ENCODE results near the gene LRRC8E.
"Not testable (repeated sequence)": the region's sequence is repeated elsewhere in the genome, so short reads cannot be mapped to it uniquely, and the experiment has no call there.

Gene LRRC8E

GRCh38 chr19:7910321-7911161 lies 22.2 kb downstream of the LRRC8E start:
- DNase-seq, result no peak

DNA sequence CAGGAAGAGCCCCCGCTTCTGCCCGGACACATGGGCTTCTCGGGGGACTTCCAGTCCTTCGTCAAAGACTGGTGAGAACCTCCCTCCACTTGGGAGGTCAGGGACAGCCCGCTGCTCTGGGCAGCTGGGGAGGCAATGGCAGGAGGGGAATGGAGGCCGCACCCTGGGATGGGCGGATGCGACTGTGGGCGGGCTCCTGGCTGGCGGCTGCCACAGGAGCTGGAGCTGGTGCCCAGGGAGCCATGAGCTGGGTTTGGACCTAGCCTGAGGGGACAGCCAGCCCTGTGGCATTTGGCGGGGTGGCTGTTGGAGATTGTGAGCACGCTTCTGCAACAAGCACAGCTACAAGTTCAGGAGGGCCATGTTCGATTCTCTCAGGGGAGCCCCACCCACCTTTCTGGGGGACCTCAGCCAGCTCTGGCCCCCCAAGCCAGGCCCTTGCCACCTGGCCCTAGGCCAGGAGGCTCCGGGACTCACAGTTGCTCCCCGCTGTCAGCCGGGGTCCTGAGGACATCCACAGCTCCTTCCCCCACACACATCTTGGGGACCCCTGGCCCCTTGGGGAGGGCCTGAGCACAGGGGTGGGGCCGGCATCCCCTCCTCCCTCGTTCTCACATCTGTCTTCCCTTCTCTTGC lies 23.3 kb downstream of the LRRC8E start:
- DNase-seq, result no peak

DNA sequence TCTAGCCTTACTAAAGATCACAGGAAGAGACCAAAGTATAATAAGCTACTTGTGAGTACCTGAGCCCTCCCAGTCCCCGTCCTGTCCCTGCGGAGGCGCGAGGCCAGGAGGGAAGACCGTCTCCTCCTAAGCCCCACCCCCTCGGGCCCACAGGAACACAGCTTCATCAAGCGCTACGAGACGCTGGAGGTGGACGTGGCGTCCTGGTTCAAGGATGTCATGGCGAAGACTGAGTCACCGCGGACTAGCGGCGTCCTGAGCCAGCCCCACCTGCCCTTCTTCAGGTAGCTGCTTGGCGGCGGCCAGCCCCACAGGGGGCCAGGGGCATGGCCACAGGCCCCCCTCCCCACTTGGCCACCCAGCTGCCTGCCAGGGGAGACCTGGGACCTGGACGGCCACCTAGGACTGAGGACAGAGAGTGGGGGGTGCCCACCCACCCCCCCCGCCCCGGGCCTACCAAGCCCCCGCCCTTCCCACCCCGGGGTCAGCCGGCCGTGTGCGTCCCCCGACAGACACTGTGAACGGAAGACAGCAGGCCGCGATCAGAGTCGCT lies 23.9 kb downstream of the LRRC8E start:
- DNase-seq, result no peak

DNA sequence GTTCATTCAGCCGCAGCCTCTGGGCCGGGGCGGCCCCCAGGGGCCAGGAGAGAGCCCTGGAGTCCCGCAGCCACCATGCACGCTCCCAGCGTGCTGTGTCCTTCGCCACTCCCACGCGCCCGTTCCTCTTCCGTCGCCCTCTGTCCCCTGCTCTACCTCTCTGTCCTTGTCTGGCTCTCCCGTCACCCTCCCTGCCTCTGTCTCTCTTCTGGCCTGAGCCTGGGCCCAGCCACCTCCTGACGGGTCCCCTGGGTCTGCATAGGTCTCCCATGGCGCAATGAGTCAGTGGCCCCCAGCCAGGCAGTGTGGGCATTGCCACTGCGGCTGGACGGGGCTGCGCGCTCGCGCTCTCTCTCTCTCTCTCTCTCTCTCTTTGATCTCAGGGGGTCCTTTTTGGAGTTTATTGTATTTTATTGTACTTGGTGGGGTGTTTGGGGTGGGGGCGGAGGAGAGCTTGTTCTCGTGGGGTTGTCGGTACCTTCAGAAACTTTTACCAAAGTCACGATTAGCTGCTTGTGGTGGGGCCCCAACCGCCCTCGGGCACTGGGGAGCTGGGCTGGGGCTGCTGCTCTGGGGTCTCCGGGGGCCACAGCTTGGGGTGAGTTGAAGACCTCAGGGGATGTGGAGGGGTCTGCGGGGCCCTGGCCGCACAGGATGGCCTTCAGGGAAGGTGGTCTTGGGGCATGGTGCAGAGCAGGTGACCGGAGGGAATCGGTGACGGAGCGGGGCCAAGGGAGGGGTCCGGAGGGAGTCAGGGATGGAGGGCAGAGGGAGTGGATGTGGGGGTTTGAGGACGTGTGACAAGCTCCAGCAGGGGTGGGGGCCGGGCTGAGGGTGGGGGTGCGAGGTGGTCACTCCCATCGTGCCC lies 24.6 kb downstream of the LRRC8E start:
- DNase-seq, result no peak

GRCh38 chr19:7913652-7914051 lies 25.3 kb downstream of the LRRC8E start:
- no peak for DNase-seq

GRCh38 chr19:7914099-7914498 lies 25.8 kb downstream of the LRRC8E start:
- DNase-seq, result no peak

- no peak for DNase-seq
Measured at GRCh38 chr19:7914598-7915045, 26.3 kb downstream of the LRRC8E start, which contains the start of gene TGFBR3L. Gene TGFBR3L, plus strand, starts transcription at chr19:7914830.

DNA sequence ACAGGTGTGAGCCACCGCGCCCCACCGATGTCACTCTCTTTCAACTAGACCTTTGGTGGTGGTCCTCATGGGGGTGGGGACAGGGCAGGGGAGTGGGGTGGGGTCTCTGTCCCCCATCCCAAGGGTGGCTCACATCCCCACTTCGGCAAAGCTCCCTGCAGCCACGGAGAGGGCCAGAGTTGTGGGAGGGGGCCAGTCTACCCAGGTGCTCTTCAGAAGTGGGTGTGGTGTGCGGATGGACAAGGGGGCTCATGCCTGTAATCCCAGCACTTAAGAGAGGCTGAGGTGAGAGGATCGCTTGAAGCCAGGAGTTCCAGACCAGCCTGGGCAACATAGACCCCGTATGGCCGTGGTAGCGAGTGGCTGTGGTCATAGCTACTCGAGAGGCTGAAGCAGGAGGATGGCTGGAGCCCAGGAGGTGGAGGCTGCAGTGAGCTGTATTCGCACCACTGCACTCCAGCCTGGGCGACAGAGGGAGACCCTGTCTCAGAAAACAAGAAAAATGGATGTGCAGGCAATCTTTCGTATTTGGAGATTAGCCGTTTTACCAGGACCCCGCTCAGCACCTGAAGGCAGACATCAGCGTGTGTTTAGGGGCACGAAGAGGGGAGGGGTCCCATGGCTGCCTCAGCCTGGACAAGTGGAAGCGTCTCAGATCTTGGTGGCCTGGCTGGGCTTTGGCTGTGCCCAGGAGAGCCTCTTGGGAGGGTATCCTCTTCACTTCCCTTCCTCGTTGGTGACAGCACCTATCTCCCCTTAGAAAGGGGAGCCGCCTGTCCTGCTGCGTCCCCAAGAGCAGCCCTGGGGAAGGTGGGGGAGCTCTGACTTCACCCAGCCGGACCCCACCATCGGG lies 27.2 kb downstream of the LRRC8E start:
- no peak for DNase-seq

GRCh38 chr19:7916103-7916954 lies 28.0 kb downstream of the LRRC8E start:
- no peak for DNase-seq

GRCh38 chr19:7916955-7917266 lies 28.6 kb downstream of the LRRC8E start:
- DNase-seq, result no peak

DNA sequence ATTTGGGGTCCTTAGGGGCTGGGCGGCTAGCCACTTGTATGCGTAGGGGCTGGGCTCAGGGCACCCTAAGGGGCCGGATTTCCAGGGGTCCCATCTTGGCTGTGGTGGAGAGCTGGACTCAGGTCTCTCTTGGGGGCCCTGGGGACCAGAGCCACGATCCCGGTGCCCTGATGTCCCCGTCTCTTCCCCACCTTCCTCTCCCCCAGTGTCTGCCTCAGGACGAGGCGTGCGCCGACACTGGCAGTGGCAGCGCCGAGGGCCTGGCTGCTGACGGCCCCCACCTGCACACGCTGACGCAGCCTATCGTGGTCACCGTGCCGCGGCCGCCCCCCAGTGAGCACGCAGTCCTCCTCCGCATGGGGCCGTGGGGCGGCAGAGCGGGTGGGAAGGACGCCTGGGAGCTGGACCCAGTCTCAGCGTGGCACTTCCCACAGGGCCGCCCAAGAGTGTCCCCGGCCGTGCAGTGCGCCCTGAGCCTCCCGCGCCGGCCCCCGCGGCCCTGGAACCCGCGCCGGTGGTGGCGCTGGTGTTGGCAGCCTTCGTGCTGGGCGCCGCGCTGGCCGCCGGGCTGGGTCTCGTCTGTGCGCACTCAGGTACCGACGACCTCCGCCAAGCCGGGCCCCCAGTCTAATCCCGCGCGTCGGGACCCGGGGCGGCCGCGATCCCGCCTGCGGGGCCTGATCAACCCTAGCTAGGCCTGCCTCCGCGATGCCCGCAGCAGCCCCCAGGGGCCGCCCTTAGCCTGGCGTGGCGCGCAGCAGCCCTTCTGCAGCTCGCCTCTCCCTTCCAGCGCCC lies 29.2 kb downstream of the LRRC8E start:
- DNase-seq, result peak; percentile 39 to 72

- DNase-seq, result not testable (repeated sequence)
Measured at GRCh38 chr19:7918062-7918614, 29.8 kb downstream of the LRRC8E start.

DNA sequence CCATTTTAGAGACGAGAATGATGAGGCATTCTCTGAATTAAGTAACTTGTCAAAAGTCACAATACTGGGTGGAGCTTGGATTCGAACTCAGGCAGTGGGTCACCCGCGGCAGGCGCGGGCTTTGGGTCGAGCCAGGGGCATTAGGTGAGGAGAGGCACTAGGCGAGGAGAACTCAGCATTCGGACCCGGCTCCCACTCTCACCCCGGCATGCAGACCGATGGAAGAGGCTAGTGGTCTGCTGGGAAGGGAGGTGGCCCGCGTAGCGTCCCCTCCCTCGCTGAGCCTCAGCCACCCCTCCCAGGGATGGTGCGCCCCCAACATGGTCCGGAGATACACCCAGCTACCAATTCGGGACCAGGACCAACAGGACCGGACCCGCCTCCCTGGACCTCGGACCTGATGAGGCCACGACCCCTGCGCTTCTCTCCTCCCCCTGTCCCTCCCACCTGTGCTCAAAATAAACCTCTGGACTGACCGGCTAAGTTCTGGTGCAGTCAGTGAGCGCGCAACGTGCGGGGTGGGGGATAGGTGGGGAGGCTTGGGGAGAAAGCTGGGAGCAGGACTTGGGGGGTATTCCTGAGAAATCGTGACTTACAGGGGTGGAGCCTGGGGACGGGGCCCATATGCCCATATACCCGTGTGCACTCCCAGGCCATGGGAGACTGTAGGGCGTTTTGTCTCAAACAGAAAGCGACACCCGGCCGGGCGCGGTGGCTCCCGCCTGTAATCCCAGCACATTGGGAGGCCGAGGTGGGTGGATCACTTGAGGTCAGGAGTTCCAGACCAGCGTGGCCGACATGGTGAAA lies 30.5 kb downstream of the LRRC8E start:
- DNase-seq, result no peak

DNA sequence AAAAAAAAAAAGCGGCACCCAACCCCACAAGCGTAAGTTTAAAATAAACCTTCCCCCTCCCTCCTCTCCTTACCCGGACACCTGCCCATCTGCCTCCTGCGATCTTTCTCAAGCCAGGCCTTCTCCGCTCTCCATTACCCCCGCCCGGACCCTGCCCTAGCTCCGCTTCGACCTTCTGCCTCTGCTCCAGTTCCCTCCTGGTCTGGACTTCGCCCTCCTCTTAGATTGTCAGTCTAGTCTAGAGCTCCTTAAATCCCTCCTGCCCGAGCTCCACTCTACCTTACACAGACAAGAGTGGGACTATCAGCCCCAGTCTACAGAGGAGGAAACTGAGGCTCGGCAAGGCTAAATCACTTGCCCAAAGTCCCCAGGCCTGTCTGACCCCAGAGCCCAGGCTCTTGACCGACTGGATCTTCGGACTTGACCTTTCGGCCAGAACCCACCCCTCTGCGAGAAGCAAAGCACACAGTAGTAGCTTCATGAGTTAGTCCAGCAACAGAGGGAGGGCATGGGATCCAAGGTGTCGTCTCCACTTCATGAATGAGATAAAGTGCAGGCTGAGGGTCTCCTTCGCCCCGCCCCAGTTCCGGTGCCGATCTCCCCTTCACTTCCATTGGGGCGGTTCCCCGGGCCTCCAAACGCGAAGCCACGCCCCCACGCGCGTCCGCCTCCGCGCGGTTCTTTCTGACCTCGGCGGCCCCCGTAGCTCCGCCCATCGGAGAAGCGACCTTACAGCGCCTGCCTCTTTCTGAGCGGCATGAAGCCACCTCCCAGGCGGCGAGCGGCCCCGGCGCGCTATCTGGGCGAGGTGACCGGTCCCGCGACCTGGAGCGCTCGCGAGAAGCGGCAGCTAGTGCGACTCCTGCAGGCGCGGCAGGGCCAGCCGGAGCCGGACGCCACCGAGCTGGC lies 31.6 kb downstream of the LRRC8E start, which contains the start of gene SNAPC2:
SNAPC2 (plus strand) TSS at position 729 of the 909 bp plus-strand sequence; CDS start at position 758, 29 bp downstream.
- peak; percentile 83 to 86 for DNase-seq

GRCh38 chr19:7920519-7921301 lies 32.4 kb downstream of the LRRC8E start:
- peak; percentile 81 to 87 for DNase-seq

- no peak for DNase-seq
Measured at GRCh38 chr19:7921302-7921966, 33.1 kb downstream of the LRRC8E start.
